Kidney (tissue), 14 donors: Measurements from ENCODE around the gene AS3MT. TPM values are rescaled to one million over a fixed set of nuclear protein-coding genes. Genes with fewer than 3 reads are reported as not detected.

ENCODE experiments used
- DNase-seq, 5 donors: peaks; one replicate each; pipeline ENCODE4 v3.0.0-alpha.2; 2013 to 2020
- FAIRE-seq: peaks from 2 replicates; lab custom pipeline; 2012; peaks lifted over from hg19 to GRCh38; lab: Jason Lieb, UNC
- H3K27ac ChIP-seq, 2 donors: one replicate each; pipeline ENCODE4 v1.7.0; 2013; ENCODE audit warnings: low read depth in 2 of 2, low read length in 2 of 2, inconsistent platforms in 1 of 2
- H3K27me3 ChIP-seq: one replicate; pipeline ENCODE4 v1.7.1; 2013; ENCODE audit warnings: low read length, inconsistent platforms; ENCODE audit not compliant: control insufficient read depth, insufficient read depth
- H3K36me3 ChIP-seq, 3 donors: one replicate each; pipeline versions ENCODE4 v1.7.0 to v1.7.1; 2013; ENCODE audit warnings: low read length in 3 of 3, control low read depth in 1 of 3, inconsistent platforms in 1 of 3; ENCODE audit not compliant: insufficient read depth in 3 of 3, control insufficient read depth in 2 of 3
- H3K4me1 ChIP-seq, 3 donors: one replicate each; pipeline versions ENCODE4 v1.7.0 to v1.7.1; 2013; ENCODE audit warnings: low read length in 3 of 3, inconsistent platforms in 1 of 3, low read depth in 1 of 3; ENCODE audit not compliant: control insufficient read depth in 2 of 3, insufficient read depth in 2 of 3
- H3K4me3 ChIP-seq, 3 donors: one replicate each; pipeline versions ENCODE4 v1.7.0 to v1.8.1; 2013; ENCODE audit warnings: low read length in 3 of 3, control low read depth in 1 of 3, inconsistent platforms in 1 of 3
- H3K9ac ChIP-seq, 3 donors: one replicate each; pipeline versions ENCODE4 v1.7.0 to v1.7.1; 2013; ENCODE audit warnings: low read length in 3 of 3, control low read depth in 1 of 3, inconsistent platforms in 1 of 3
- H3K9me3 ChIP-seq, 3 donors: one replicate each; pipeline versions ENCODE4 v1.7.0 to v1.7.1; 2013; ENCODE audit warnings: low read length in 3 of 3, control low read depth in 1 of 3, inconsistent platforms in 1 of 3; ENCODE audit not compliant: control insufficient read depth in 2 of 3, insufficient read depth in 1 of 3
- CTCF ChIP-seq: IDR thresholded peaks from 3 replicates; pipeline ENCODE4 v1.5.1; 2012; ENCODE audit warnings: mild to moderate bottlenecking, moderate library complexity, borderline replicate concordance; ENCODE audit not compliant: insufficient read depth; ENCODE audit errors: extremely low read depth
- intact Hi-C: fragments of 100-400 bp; cut with DNase I; formaldehyde crosslinking; loops from one replicate; pipeline ENCODE4 v1.11.1; 2022
- polyA plus RNA-seq: library from polyadenylated mRNA; stranded (reverse); fragments of 350-450 nt; fragmentation: Illumina TruSeq; extraction: RNeasy Lipid Tissue Mini Kit (QIAGEN cat#74804); gene quantifications from one replicate; pipeline ENCODE4 v1.2.3, GENCODE V29; 2014; ENCODE audit warnings: low read depth, low replicate concordance; ENCODE audit not compliant: insufficient read depth
- total RNA-seq: library from RNA; stranded (reverse); fragmentation: NEBNext Ultra II Directional; extraction: Animal tissue kit (Norgen Biotek cat#: 25700); gene quantifications from one replicate; pipeline ENCODE4 v1.2.1, GENCODE V29; 2021
- donor health status: control.
- donor health status: control.
- donor health status: control.
- donor health status: control.
- donor health status: control.
- donor health status: DM: yes; HTN: yes; CAD: no.
- donor health status: Normal renal cell carcinoma (clear cell type).

The AS3MT gene
- total and polyA plus RNA-seq, 2 donors from 2014 or later: 2.0 to 36.7 TPM

GRCh38 chr10:102949916-102950315 lies 80.6 kb downstream of the AS3MT start:
- no peak for FAIRE-seq
- H3K4me3 ChIP-seq: no peak overlapping the region
- intact Hi-C loops: no loop called here

DNA sequence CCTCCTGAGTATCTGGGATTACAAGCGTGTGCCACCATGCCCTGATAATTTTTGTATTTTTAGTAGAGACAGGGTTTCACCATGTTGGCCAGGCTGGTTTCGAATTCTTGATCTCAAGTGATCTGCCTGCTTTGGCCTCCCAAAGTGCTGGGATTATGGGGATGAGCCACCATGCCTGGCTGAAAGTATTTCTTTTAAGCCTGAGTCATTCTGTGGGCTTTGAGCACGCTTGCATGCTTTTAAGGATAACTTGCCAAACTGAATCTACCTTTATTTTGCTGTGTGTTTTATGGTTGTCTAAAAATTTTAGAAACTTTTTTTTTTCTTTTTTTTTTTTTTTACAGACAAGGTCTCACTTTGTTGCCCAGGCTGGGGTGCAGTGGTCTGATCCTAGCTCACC lies 82.0 kb downstream of the AS3MT start:
- no peaks in the 10 kb centered on the region for H3K36me3 ChIP-seq
- H3K27ac ChIP-seq: no peak overlapping the region
- no peaks in the 10 kb centered on the region for H3K27me3 ChIP-seq
- FAIRE-seq: no peak
- no peak for TF ChIP-seq CTCF
- H3K4me3 ChIP-seq: no peak overlapping the region
- H3K9ac ChIP-seq: no peak overlapping the region
- no peak for DNase-seq
- intact Hi-C loops: no loop called here
- no peaks in the 10 kb centered on the region for H3K4me1 ChIP-seq
- H3K9me3 ChIP-seq: no peaks in the 10 kb centered on the region

More at GRCh38 chr10:102949916-102950315, 80.6 kb downstream of the AS3MT start:
- Histone ChIP-seq H3K4me1 (peaks cover 0 to 4% (median 3%) of the 10 kb centered on the region in 3 donors), H3K27me3 (no peaks in the 10 kb centered on the region), H3K36me3 (no peaks in the 10 kb centered on the region), H3K9ac (no peak overlapping the region), H3K27ac (no peak overlapping the region), H3K9me3 (no peaks in the 10 kb centered on the region)
- TF ChIP-seq CTCF: no peak
- no peak for DNase-seq

Other genes starting within 250 kb of the AS3MT start
- 198 TPM for gene TRIM8, start 225.0 kb upstream of the AS3MT start, total RNA-seq
- gene TRIM8, start 225.0 kb upstream of the AS3MT start, polyA plus RNA-seq: 160 TPM
- gene ARL3, start 155.1 kb upstream of the AS3MT start, total RNA-seq: 16.3 TPM
- 28.8 TPM for gene ARL3, start 155.1 kb upstream of the AS3MT start, polyA plus RNA-seq
- gene SFXN2, start 154.8 kb upstream of the AS3MT start, total RNA-seq: 17.3 TPM
- 72.1 TPM for gene SFXN2, start 154.8 kb upstream of the AS3MT start, polyA plus RNA-seq
- gene WBP1L, start 125.5 kb upstream of the AS3MT start, total RNA-seq: 55.7 TPM
- gene WBP1L, start 125.5 kb upstream of the AS3MT start, polyA plus RNA-seq: 27.8 TPM
- 3.3 TPM for gene CYP17A1, start 32.1 kb upstream of the AS3MT start, total RNA-seq
- 11.6 TPM for gene CYP17A1, start 32.1 kb upstream of the AS3MT start, polyA plus RNA-seq
- 24.6 TPM for gene BORCS7, start 15.2 kb upstream of the AS3MT start, total RNA-seq
- 34.8 TPM for gene BORCS7, start 15.2 kb upstream of the AS3MT start, polyA plus RNA-seq
- 10.9 TPM for gene CNNM2, start 48.8 kb downstream of the AS3MT start, total RNA-seq
- gene CNNM2, start 48.8 kb downstream of the AS3MT start, polyA plus RNA-seq: 11.8 TPM